ENCODE results near the gene ZNF500.

DNA sequence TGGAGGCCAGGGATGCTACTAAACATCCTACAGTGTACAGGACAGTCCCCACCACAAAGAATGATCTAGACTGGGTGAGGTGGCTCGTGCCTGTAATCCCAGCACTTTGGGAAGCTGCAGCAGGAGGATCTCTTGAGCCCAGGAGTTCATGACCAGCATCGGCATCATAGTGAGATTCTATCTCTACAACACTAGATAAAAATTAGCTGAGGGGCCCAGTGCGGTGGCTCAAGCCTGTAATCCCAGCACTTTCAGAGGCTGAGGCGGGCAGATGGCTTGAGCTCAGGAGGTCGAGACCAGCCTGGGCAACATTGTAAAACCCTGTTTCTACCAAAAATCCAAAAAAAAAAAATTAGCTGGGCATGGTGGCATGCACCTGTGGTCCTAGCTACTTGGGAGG lies 5.4 kb upstream of the ZNF500 start:
- TF ChIP-seq, protein P1, sequence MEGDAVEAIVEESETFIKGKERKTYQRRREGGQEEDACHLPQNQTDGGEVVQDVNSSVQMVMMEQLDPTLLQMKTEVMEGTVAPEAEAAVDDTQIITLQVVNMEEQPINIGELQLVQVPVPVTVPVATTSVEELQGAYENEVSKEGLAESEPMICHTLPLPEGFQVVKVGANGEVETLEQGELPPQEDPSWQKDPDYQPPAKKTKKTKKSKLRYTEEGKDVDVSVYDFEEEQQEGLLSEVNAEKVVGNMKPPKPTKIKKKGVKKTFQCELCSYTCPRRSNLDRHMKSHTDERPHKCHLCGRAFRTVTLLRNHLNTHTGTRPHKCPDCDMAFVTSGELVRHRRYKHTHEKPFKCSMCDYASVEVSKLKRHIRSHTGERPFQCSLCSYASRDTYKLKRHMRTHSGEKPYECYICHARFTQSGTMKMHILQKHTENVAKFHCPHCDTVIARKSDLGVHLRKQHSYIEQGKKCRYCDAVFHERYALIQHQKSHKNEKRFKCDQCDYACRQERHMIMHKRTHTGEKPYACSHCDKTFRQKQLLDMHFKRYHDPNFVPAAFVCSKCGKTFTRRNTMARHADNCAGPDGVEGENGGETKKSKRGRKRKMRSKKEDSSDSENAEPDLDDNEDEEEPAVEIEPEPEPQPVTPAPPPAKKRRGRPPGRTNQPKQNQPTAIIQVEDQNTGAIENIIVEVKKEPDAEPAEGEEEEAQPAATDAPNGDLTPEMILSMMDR (IDR thresholded peaks at IDR 0.05): no peak
- TF ChIP-seq, protein P2, sequence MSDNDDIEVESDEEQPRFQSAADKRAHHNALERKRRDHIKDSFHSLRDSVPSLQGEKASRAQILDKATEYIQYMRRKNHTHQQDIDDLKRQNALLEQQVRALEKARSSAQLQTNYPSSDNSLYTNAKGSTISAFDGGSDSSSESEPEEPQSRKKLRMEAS (IDR thresholded peaks at IDR 0.05; ENCODE audit: low read depth): no peak
- no peak for TF ChIP-seq IRF3 (IDR thresholded peaks at IDR 0.05; ENCODE audit: low read depth, low read length)

All from SK-N-SH (cell line).